Measurements from ENCODE around the gene PITPNM3.

The PITPNM3 gene

DNA sequence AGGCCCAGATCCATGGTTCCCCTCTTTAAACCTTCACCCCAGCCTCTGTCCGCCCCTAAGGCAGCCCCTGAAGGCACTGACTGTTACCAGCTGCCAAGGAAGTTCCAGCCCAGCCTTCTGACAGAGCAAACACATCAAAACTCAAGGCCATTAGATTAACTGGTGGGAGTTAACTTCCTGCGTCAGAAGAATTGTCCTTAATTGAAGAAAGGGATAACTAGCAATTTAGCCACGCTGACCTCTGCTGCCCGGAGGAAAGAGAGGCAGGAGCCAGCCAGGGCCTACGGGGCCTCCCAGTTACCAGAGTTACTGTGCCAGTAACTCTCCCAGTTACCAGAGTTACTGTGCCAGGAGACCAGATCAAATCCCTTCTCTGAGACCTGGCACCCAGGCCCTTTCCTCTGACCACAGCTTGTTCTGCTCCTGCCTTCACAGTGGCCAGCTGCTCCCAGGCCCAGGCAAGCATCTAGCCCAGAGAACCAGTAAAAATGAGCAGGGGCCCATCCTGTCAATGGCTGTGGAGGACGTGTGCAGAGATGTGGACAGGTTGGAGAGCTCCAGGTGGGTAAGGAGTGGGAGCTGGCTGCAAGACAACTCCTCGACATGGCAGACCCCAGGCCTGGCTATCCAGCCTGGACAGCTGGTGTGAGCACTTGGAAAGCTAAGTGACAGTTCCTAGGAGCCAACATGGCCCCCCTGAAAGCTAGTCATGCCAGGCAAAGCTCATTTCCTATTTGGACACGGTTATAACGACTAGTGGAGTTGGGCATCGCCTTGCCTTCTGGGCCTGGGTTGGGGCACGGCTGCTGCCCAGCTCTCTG lies 2.8 kb upstream of the PITPNM3 start:
- TF ChIP-seq, protein P1, sequence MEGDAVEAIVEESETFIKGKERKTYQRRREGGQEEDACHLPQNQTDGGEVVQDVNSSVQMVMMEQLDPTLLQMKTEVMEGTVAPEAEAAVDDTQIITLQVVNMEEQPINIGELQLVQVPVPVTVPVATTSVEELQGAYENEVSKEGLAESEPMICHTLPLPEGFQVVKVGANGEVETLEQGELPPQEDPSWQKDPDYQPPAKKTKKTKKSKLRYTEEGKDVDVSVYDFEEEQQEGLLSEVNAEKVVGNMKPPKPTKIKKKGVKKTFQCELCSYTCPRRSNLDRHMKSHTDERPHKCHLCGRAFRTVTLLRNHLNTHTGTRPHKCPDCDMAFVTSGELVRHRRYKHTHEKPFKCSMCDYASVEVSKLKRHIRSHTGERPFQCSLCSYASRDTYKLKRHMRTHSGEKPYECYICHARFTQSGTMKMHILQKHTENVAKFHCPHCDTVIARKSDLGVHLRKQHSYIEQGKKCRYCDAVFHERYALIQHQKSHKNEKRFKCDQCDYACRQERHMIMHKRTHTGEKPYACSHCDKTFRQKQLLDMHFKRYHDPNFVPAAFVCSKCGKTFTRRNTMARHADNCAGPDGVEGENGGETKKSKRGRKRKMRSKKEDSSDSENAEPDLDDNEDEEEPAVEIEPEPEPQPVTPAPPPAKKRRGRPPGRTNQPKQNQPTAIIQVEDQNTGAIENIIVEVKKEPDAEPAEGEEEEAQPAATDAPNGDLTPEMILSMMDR (conservative IDR thresholded peaks at IDR 0.05; ENCODE audit: low read length), result no peak
- no peak for TF ChIP-seq EZH2phosphoT487 (IDR thresholded peaks at IDR 0.05; ENCODE audit: borderline replicate concordance)
- Histone ChIP-seq H3K9ac (ENCODE audit: low read depth, low read length, poor library complexity, severe bottlenecking) (no peak overlapping the region), H3F3A (ENCODE audit: low read depth) (no peaks in the 10 kb centered on the region), H3K9me3 (ENCODE audit: insufficient read depth, low read depth, low read length) (no peaks in the 10 kb centered on the region), H3K4me1 (ENCODE audit: insufficient read depth, low read length, poor library complexity, severe bottlenecking) (no peaks in the 10 kb centered on the region), H3K4me2 (ENCODE audit: low read depth, low read length, poor library complexity, severe bottlenecking) (no peak overlapping the region), H3K27me3 (ENCODE audit: insufficient read depth, low read length, poor library complexity, severe bottlenecking) (no peaks in the 10 kb centered on the region), H3K9me2 (replicated peaks; ENCODE audit: low read depth, low read length) (no peaks in the 10 kb centered on the region), H3K4me3 (ENCODE audit: low read length, poor library complexity, severe bottlenecking) (no peak overlapping the region), H3K79me2 (ENCODE audit: insufficient read depth, low read length) (no peaks in the 10 kb centered on the region), H3K36me3 (ENCODE audit: insufficient read depth, low read length) (no peaks in the 10 kb centered on the region), H4K20me1 (ENCODE audit: insufficient read depth, low read length, poor library complexity, severe bottlenecking) (no peaks in the 10 kb centered on the region), H2AFZ (ENCODE audit: low read length) (no peak overlapping the region)

- no peaks in the 10 kb centered on the region for H3K4me1 ChIP-seq (ENCODE audit: insufficient read depth, low read length, poor library complexity, severe bottlenecking)
- no peak overlapping the region for H2AFZ ChIP-seq (ENCODE audit: low read length)
- no peak overlapping the region for H3K4me3 ChIP-seq (ENCODE audit: low read length, poor library complexity, severe bottlenecking)
- no peak overlapping the region for H3K4me2 ChIP-seq (ENCODE audit: low read depth, low read length, poor library complexity, severe bottlenecking)
- H3K9ac ChIP-seq (ENCODE audit: low read depth, low read length, poor library complexity, severe bottlenecking), result no peak overlapping the region
- TF ChIP-seq EZH2phosphoT487 (IDR thresholded peaks at IDR 0.05; ENCODE audit: borderline replicate concordance), result no peak
- TF ChIP-seq, protein P1 (conservative IDR thresholded peaks at IDR 0.05; ENCODE audit: low read length), result no peak
- H3K9me3 ChIP-seq (ENCODE audit: insufficient read depth, low read depth, low read length), result no peaks in the 10 kb centered on the region
- no peaks in the 10 kb centered on the region for H3K36me3 ChIP-seq (ENCODE audit: insufficient read depth, low read length)
- no peaks in the 10 kb centered on the region for H3K79me2 ChIP-seq (ENCODE audit: insufficient read depth, low read length)
- no peaks in the 10 kb centered on the region for H3F3A ChIP-seq (ENCODE audit: low read depth)
- H3K27me3 ChIP-seq (ENCODE audit: insufficient read depth, low read length, poor library complexity, severe bottlenecking), result no peaks in the 10 kb centered on the region
- no peaks in the 10 kb centered on the region for H4K20me1 ChIP-seq (ENCODE audit: insufficient read depth, low read length, poor library complexity, severe bottlenecking)
- no peaks in the 10 kb centered on the region for H3K9me2 ChIP-seq (replicated peaks; ENCODE audit: low read depth, low read length)
Measured at GRCh38 chr17:6558276-6558675, 1.9 kb upstream of the PITPNM3 start.

GRCh38 chr17:6557040-6557438 lies 684 bp upstream of the PITPNM3 start:
- Histone ChIP-seq H3K4me1 (ENCODE audit: insufficient read depth, low read length, poor library complexity, severe bottlenecking) (no peaks in the 10 kb centered on the region), H3K9me2 (replicated peaks; ENCODE audit: low read depth, low read length) (no peaks in the 10 kb centered on the region), H3F3A (ENCODE audit: low read depth) (no peaks in the 10 kb centered on the region), H3K27me3 (ENCODE audit: insufficient read depth, low read length, poor library complexity, severe bottlenecking) (no peaks in the 10 kb centered on the region), H3K36me3 (ENCODE audit: insufficient read depth, low read length) (no peaks in the 10 kb centered on the region), H3K79me2 (ENCODE audit: insufficient read depth, low read length) (no peaks in the 10 kb centered on the region), H4K20me1 (ENCODE audit: insufficient read depth, low read length, poor library complexity, severe bottlenecking) (no peaks in the 10 kb centered on the region), H3K4me3 (ENCODE audit: low read length, poor library complexity, severe bottlenecking) (no peak overlapping the region), H3K4me2 (ENCODE audit: low read depth, low read length, poor library complexity, severe bottlenecking) (no peak overlapping the region), H3K9me3 (ENCODE audit: insufficient read depth, low read depth, low read length) (no peaks in the 10 kb centered on the region), H3K9ac (ENCODE audit: low read depth, low read length, poor library complexity, severe bottlenecking) (no peak overlapping the region), H2AFZ (ENCODE audit: low read length) (no peak overlapping the region)
- TF ChIP-seq EZH2phosphoT487 (IDR thresholded peaks at IDR 0.05; ENCODE audit: borderline replicate concordance), result no peak
- TF ChIP-seq, protein P1 (conservative IDR thresholded peaks at IDR 0.05; ENCODE audit: low read length), result no peak

Measured in Loucy (cell line).